Spleen (tissue), 11 donors: ENCODE measurements around the gene RAB4A. TPM values are rescaled to one million over a fixed set of nuclear protein-coding genes. Genes with fewer than 3 reads are reported as not detected.

Source experiments
- DNase-seq: peaks from one replicate; pipeline ENCODE4 v3.0.0-alpha.2; 2020
- H3K27ac ChIP-seq, 8 donors: fragments of 200-600 bp; sonication (generic) in 7 of 8; 1 replicate in 4 of 8; 2 replicates in 4 of 8; pipeline versions ENCODE4 v1.5.0 to v1.8.0; 2016 to 2021; ENCODE audit warnings: inconsistent platforms in 4 of 8, mild to moderate bottlenecking in 4 of 8, moderate library complexity in 1 of 8
- H3K27me3 ChIP-seq, 7 donors: fragments of 200-600 bp; sonication (generic) in 6 of 7; replicated peaks in 1 of 7; 1 replicate in 4 of 7; 2 replicates in 3 of 7; pipeline versions ENCODE4 v1.5.0 to v1.8.0; 2016 to 2021; ENCODE audit warnings: inconsistent platforms in 3 of 7, mild to moderate bottlenecking in 1 of 7
- H3K36me3 ChIP-seq, 6 donors: fragments of 200-600 bp; sonication (generic) in 5 of 6; 1 replicate in 4 of 6; 2 replicates in 2 of 6; pipeline versions ENCODE4 v1.5.0 to v1.8.0; 2016 to 2021; ENCODE audit warnings: inconsistent platforms in 2 of 6
- H3K4me1 ChIP-seq, 6 donors: fragments of 200-600 bp; sonication (generic) in 5 of 6; 1 replicate in 3 of 6; 2 replicates in 3 of 6; pipeline versions ENCODE4 v1.5.0 to v1.8.0; 2016 to 2021; ENCODE audit warnings: inconsistent platforms in 3 of 6
- H3K4me3 ChIP-seq, 8 donors: fragments of 200-600 bp; sonication (generic) in 7 of 8; 1 replicate in 4 of 8; 2 replicates in 4 of 8; pipeline versions ENCODE4 v1.5.0 to v1.8.0; 2016 to 2021; ENCODE audit warnings: inconsistent platforms in 4 of 8, mild to moderate bottlenecking in 4 of 8, moderate library complexity in 2 of 8
- H3K9me3 ChIP-seq, 8 donors: fragments of 200-600 bp; sonication (generic) in 7 of 8; 1 replicate in 4 of 8; 2 replicates in 4 of 8; pipeline versions ENCODE4 v1.5.0 to v1.8.0; 2016 to 2021; ENCODE audit warnings: inconsistent platforms in 4 of 8
- POLR2A ChIP-seq, 3 donors: fragments of 450-650 bp; IDR thresholded peaks; one replicate each; pipeline ENCODE4 v1.5.1; 2017; ENCODE audit warnings: antibody characterized with exemption in 3 of 3, mild to moderate bottlenecking in 1 of 3
- POLR2AphosphoS5 ChIP-seq, 3 donors: sonication (generic); formaldehyde crosslinking; IDR thresholded peaks; one replicate each; pipeline ENCODE4 v1.5.1; 2017; ENCODE audit warnings: antibody characterized with exemption in 3 of 3
- WGBS, 5 donors: extraction: QIAGEN DNeasy Blood & Tissue Kit in 3 of 5; methylation state at CpG; one replicate each; pipeline versions ENCODE4 v1.1.5 to v1.1.7; 2013 to 2018; 5-methylcytosine and 5-hydroxymethylcytosine counted together
- intact Hi-C: fragments of 100-400 bp; cut with DNase I; formaldehyde crosslinking; loops from one replicate; pipeline ENCODE4 v1.15.0; 2023; ENCODE audit warnings: low total_unique reads
- polyA plus RNA-seq, 3 donors: library from polyadenylated mRNA; stranded (reverse); fragments of 200-250 nt; gene quantifications; one replicate each; pipeline ENCODE4 v1.2.1, GENCODE V29; 2013
- total RNA-seq, 7 donors: library from RNA; depleted of rRNA in 3 of 7; stranded (reverse); fragments of >200 nt in 3 of 7; fragmentation: NEBNext Ultra II Directional in 4 of 7; extraction: Animal tissue kit (Norgen Biotek cat#: 25700) in 4 of 7; gene quantifications; one replicate each; pipeline versions ENCODE4 v1.1.0 to v1.2.1, GENCODE V29; 2016 to 2021
- TF ChIP-seq, protein P1 (sequence below), 11 experiments: fragments of 200-600 bp in 7 of 11; fragments of 450-650 bp in 4 of 11; sonication (generic) in 4 of 11; IDR thresholded peaks in 8 of 11; conservative IDR thresholded peaks in 3 of 11; 1 replicate in 7 of 11; 2 replicates in 4 of 11; pipeline versions ENCODE4 v1.4.0 to v1.8.0; 2016 to 2021; ENCODE audit warnings: antibody characterized with exemption in 11 of 11, inconsistent platforms in 4 of 11, mild to moderate bottlenecking in 1 of 11
- donor health status: healthy with polysubstance abuse.
- donor health status: DM: no; HTN: no; CAD: no; lungs with moderate emphysema.
- donor health status: DM: no; HTN: no; CAD: no.
- donor health status: Bipolar disorder and iron deficiency.
- donor health status: healthy.
- donor health status: DM: no; HTN: no; CAD: no.
- donor health status: DM: yes; HTN: yes; CAD: no.

Gene RAB4A
- total and polyA plus RNA-seq, 10 donors: 19.7 to 49.8 (median 27.0) TPM

DNA sequence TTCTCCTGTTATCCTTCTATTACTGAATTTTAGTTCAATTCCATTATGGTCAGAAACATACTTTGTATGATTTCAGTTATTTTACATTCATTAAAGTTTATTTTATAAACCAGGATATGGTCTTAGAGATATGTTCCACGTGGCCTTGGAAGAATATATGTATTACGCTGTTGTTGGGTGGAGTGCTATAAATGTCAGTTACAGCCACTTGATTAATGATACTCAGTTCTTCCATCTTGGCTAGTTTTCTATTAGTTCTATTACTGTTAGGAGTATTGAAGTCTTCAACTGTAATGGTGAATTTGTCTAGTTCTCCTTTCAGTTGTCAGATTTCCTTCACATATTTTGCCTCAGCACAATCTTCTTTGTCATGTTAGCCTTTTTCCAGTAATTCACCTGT lies 45.3 kb downstream of the RAB4A start:
- peaks cover 0 to 52% (median 9%) of the 10 kb centered on the region in 6 donors for H3K36me3 ChIP-seq
- intact Hi-C loops: no loop called here
- no peaks in the 10 kb centered on the region for H3K27me3 ChIP-seq
- H3K4me3 ChIP-seq: no peak overlapping the region
- WGBS, 5 donors: 72 to 94% (median 77%) methylated on average over 2 of the region's 2 CpGs
- no peak for TF ChIP-seq POLR2AphosphoS5 (IDR thresholded peaks at IDR 0.05)
- no peak for TF ChIP-seq POLR2A (IDR thresholded peaks at IDR 0.05)
- TF ChIP-seq, protein P1, sequence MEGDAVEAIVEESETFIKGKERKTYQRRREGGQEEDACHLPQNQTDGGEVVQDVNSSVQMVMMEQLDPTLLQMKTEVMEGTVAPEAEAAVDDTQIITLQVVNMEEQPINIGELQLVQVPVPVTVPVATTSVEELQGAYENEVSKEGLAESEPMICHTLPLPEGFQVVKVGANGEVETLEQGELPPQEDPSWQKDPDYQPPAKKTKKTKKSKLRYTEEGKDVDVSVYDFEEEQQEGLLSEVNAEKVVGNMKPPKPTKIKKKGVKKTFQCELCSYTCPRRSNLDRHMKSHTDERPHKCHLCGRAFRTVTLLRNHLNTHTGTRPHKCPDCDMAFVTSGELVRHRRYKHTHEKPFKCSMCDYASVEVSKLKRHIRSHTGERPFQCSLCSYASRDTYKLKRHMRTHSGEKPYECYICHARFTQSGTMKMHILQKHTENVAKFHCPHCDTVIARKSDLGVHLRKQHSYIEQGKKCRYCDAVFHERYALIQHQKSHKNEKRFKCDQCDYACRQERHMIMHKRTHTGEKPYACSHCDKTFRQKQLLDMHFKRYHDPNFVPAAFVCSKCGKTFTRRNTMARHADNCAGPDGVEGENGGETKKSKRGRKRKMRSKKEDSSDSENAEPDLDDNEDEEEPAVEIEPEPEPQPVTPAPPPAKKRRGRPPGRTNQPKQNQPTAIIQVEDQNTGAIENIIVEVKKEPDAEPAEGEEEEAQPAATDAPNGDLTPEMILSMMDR (IDR thresholded peaks at IDR 0.05 in 8 of 11, conservative IDR thresholded peaks at IDR 0.05 in 3 of 11): no peak
- no peaks in the 10 kb centered on the region for H3K4me1 ChIP-seq
- H3K9me3 ChIP-seq: no peaks in the 10 kb centered on the region
- no peak for DNase-seq
- no peak overlapping the region for H3K27ac ChIP-seq

DNA sequence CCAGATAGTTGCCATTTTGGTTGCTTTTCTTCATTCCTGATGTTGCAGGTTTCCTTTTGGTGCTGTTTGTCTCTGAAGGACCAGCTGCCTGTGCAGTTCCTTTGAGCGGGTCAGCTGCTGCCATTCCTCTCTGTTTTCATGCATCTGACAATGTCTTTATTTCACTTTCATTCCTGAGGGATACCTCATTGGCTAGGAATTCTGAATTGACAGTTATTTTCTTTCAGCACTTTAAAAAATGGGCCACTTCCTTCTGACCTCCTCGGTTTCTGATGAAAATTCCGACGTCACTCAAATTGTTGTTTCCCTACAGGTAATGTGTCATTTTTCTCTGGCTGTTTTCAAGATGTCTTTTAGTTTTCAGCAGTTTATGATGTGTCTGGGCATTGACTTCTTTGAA lies 47.1 kb downstream of the RAB4A start:
- intact Hi-C loops: no loop called here
- no peak for DNase-seq
- Histone ChIP-seq H3K36me3 (peaks cover 0 to 52% (median 13%) of the 10 kb centered on the region in 6 donors), H3K27me3 (no peaks in the 10 kb centered on the region), H3K4me3 (no peak overlapping the region), H3K9me3 (no peaks in the 10 kb centered on the region), H3K27ac (no peak overlapping the region), H3K4me1 (no peaks in the 10 kb centered on the region)
- 84 to 93% (median 90%) methylated on average over 4 of the region's 4 CpGs for WGBS, 5 donors
- TF ChIP-seq POLR2A (IDR thresholded peaks at IDR 0.05) (no peak), POLR2AphosphoS5 (IDR thresholded peaks at IDR 0.05) (no peak)
- TF ChIP-seq, protein P1 (IDR thresholded peaks at IDR 0.05 in 8 of 11, conservative IDR thresholded peaks at IDR 0.05 in 3 of 11): no peak

DNA sequence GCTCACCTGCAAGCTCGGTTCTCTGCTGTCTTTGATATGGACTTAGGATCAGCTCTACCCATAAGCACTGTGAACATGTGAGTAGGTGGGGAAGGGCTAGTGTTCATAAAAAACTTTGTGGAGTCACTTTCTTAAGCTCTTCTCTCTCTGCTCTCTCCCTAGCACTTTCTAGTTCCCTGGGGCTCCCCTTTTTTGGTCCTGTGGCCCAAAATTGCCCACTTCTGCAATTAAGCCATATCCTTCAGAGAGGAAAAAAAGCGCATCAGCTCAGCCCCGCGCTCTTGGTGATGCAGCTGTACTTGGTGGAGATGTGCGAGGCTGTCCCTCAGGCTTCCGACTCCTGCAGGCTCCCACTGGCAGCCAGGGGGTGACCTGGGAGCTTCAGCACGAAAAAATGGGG lies 48.6 kb downstream of the RAB4A start:
- no peaks in the 10 kb centered on the region for H3K9me3 ChIP-seq
- TF ChIP-seq, protein P1 (IDR thresholded peaks at IDR 0.05 in 8 of 11, conservative IDR thresholded peaks at IDR 0.05 in 3 of 11): no peak
- TF ChIP-seq POLR2A (IDR thresholded peaks at IDR 0.05) (no peak), POLR2AphosphoS5 (IDR thresholded peaks at IDR 0.05) (no peak)
- no peak overlapping the region for H3K27ac ChIP-seq
- peaks cover 0 to 2% (median 0%) of the 10 kb centered on the region in 6 donors for H3K4me1 ChIP-seq
- H3K4me3 ChIP-seq: no peak overlapping the region
- intact Hi-C loops: no loop called here
- no peaks in the 10 kb centered on the region for H3K27me3 ChIP-seq
- H3K36me3 ChIP-seq: peaks cover 0 to 60% (median 19%) of the 10 kb centered on the region in 6 donors
- DNase-seq: no peak
- 91 to 96% (median 94%) methylated on average over 7 of the region's 7 CpGs for WGBS, 5 donors

DNA sequence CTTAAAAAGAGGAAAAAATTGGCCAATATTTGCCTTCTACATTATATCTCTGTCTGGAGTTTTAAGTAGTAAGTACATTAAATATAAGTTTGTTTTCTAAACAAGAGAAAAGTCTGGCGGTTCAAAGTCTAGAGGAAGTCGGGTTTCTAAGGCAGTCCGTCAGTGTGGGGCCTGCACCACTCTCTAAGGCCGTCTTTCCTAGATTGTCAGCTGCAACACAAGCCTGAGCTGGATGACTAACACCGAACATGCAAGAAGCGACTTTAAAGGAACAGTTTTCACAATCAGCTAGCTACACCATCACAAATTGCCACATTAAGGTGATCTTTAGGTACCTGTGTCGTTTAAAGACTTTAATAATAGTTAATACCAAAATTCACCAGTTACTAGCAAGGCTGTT lies 52.3 kb downstream of the RAB4A start:
- WGBS, 5 donors: 90 to 95% (median 94%) methylated on average over 7 of the region's 7 CpGs
- no peak for DNase-seq
- Histone ChIP-seq H3K36me3 (peaks cover 0 to 91% (median 21%) of the 10 kb centered on the region in 6 donors), H3K4me1 (peaks cover 0 to 37% (median 13%) of the 10 kb centered on the region in 6 donors), H3K27me3 (no peaks in the 10 kb centered on the region), H3K9me3 (no peaks in the 10 kb centered on the region), H3K4me3 (no peak overlapping the region), H3K27ac (no peak overlapping the region)
- TF ChIP-seq POLR2A (IDR thresholded peaks at IDR 0.05) (no peak), POLR2AphosphoS5 (IDR thresholded peaks at IDR 0.05) (no peak)
- TF ChIP-seq, protein P1 (IDR thresholded peaks at IDR 0.05 in 8 of 11, conservative IDR thresholded peaks at IDR 0.05 in 3 of 11): no peak
- intact Hi-C loops: no loop called here
